Tibial artery (tissue), 4 donors: ENCODE measurements around the gene TMEM9.

ENCODE experiments used
- DNase-seq, 2 donors: peaks; one replicate each; pipeline ENCODE4 v3.0.0-alpha.2; 2019
- H3K27ac ChIP-seq, 2 donors: fragments of 200-600 bp; sonication (generic) in 1 of 2; 1 replicate in 1 of 2; 2 replicates in 1 of 2; pipeline ENCODE4 v1.5.1; 2018 to 2019; ENCODE audit warnings: mild to moderate bottlenecking in 1 of 2
- H3K27me3 ChIP-seq, 2 donors: fragments of 200-600 bp; sonication (generic) in 1 of 2; one replicate each; pipeline versions ENCODE4 v1.5.1 to v1.6.0; 2016 to 2019
- H3K36me3 ChIP-seq, 3 donors: fragments of 200-600 bp; sonication (generic) in 2 of 3; one replicate each; pipeline ENCODE4 v1.5.1; 2016 to 2019; ENCODE audit warnings: mild to moderate bottlenecking in 2 of 3
- H3K4me1 ChIP-seq, 4 donors: fragments of 200-600 bp; sonication (generic) in 2 of 4; 1 replicate in 3 of 4; 2 replicates in 1 of 4; pipeline ENCODE4 v1.5.1; 2016 to 2019
- H3K4me3 ChIP-seq, 2 donors: fragments of 200-600 bp; sonication (generic) in 1 of 2; 1 replicate in 1 of 2; 2 replicates in 1 of 2; pipeline ENCODE4 v1.5.1; 2018 to 2019; ENCODE audit warnings: mild to moderate bottlenecking in 2 of 2
- H3K9me3 ChIP-seq, 3 donors: fragments of 200-600 bp; sonication (generic) in 1 of 3; one replicate each; pipeline ENCODE4 v1.5.1; 2016 to 2019
- intact Hi-C: fragments of 100-400 bp; cut with DNase I; formaldehyde crosslinking; loops from one replicate; pipeline ENCODE4 v1.15.0; 2023; ENCODE audit warnings: low total_unique reads
- TF ChIP-seq, protein P1 (sequence below), 2 experiments: fragments of 200-600 bp in 1 of 2; fragments of 450-650 bp in 1 of 2; IDR thresholded peaks; one replicate each; pipeline ENCODE4 v1.5.1; 2017 to 2019; ENCODE audit warnings: antibody characterized with exemption in 2 of 2, mild to moderate bottlenecking in 1 of 2, moderate library complexity in 1 of 2

The TMEM9 gene

DNA sequence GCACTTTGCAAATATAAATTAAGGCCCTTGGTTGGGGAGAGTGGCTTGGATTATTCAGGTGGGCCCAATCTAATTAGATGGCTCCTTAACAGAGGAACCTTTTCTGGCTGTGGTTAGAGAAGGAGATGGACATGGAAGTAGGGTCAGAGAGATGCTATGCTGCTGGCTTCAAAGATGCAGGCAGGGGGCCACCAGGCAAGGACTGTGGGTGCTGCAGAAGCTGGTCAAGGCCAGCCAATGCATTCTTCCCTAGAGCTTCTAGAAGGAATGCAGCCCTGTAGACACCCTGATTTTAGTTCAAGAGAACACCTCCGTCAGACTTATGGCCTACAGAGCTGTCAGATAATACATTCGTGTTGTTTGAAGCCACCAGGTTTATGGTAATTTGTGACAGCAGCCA, 3.7 kb upstream of the TMEM9 start:
- Histone ChIP-seq H3K36me3 (no peaks in the 10 kb centered on the region), H3K4me3 (no peak overlapping the region), H3K4me1 (peaks cover 4 to 13% (median 13%) of the 10 kb centered on the region in 4 donors), H3K27me3 (peaks cover 0 to 18% of the 10 kb centered on the region in 2 donors), H3K9me3 (no peaks in the 10 kb centered on the region), H3K27ac (no peak overlapping the region)
- intact Hi-C loops, result no loop called here
- TF ChIP-seq, protein P1, sequence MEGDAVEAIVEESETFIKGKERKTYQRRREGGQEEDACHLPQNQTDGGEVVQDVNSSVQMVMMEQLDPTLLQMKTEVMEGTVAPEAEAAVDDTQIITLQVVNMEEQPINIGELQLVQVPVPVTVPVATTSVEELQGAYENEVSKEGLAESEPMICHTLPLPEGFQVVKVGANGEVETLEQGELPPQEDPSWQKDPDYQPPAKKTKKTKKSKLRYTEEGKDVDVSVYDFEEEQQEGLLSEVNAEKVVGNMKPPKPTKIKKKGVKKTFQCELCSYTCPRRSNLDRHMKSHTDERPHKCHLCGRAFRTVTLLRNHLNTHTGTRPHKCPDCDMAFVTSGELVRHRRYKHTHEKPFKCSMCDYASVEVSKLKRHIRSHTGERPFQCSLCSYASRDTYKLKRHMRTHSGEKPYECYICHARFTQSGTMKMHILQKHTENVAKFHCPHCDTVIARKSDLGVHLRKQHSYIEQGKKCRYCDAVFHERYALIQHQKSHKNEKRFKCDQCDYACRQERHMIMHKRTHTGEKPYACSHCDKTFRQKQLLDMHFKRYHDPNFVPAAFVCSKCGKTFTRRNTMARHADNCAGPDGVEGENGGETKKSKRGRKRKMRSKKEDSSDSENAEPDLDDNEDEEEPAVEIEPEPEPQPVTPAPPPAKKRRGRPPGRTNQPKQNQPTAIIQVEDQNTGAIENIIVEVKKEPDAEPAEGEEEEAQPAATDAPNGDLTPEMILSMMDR (IDR thresholded peaks at IDR 0.05), result no peak
- no peak for DNase-seq

DNA sequence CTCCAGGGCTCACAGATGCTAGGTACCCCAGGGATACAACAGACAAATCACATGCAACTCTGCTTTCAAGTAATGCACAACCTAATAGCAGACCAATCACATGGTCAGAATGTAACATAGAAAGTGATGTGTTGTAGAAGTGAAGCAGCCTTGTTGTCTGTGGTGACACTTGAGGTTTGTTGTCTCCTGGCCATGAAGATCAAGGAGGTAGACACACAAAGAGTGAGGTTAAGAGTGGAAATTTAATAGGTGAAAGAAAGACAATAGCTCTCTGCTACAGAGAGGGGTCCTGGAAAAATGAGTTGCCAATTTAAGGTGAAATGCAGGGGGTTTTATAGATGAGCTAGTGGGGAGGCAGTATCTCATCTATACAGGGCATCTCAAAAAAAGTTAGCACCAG, 2.5 kb upstream of the TMEM9 start:
- TF ChIP-seq, protein P1 (IDR thresholded peaks at IDR 0.05), result no peak
- intact Hi-C loops, result no loop called here

DNA sequence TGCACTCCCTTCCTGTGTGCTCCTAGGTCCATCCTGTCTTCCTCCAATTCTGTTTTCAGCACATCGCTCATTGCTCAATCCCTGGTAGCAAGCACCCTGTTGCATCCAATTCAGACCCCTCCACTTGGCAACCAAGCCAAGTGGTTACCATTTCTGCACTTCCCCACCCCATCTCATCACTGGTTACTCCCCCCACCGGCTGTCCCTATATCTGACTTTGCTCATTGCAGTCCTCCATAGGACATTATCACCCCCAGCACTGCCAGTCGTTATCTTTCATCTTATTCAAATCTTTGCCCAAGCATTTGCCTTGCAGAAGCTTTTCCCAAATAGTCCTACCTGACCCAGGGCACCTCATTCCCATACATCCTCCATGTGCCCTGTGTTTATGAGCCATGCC, 2.1 kb upstream of the TMEM9 start:
- Histone ChIP-seq H3K27me3 (peaks cover 0 to 18% of the 10 kb centered on the region in 2 donors), H3K4me3 (no peak overlapping the region), H3K27ac (no peak overlapping the region), H3K9me3 (no peaks in the 10 kb centered on the region), H3K36me3 (peaks cover 3 to 4% (median 4%) of the 10 kb centered on the region in 3 donors), H3K4me1 (peaks cover 4 to 19% (median 16%) of the 10 kb centered on the region in 4 donors)
- DNase-seq, result no peak
- TF ChIP-seq, protein P1 (IDR thresholded peaks at IDR 0.05), result no peak
- intact Hi-C loops, result no loop called here

More for the DNA sequence above, 2.5 kb upstream of the TMEM9 start:
- Histone ChIP-seq H3K4me1 (peaks cover 4 to 19% (median 16%) of the 10 kb centered on the region in 4 donors), H3K4me3 (no peak overlapping the region), H3K27ac (no peak overlapping the region), H3K36me3 (no peaks in the 10 kb centered on the region), H3K9me3 (no peaks in the 10 kb centered on the region), H3K27me3 (peaks cover 0 to 18% of the 10 kb centered on the region in 2 donors)
- no peak for DNase-seq

DNA sequence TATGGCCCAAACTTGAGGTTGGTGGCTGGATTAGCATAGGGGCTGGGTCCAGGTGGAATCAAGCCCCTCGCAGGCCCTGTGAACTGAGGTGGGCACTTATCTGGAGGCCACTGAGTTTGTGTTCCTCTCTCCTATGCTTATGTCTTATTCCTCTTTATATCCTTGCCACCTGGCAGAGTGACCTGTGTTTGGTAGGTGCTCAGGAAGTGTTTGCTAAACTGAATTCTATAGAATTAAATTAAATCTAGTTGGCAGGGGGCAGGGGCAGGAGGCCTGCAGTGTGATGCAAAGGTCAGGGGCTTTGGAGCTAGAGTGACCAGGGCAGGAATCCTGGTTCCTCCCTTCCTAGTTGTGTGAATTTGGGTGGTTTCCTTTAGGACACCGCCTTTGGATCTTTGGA, 1.1 kb upstream of the TMEM9 start:
- Histone ChIP-seq H3K9me3 (no peaks in the 10 kb centered on the region), H3K36me3 (peaks cover 7 to 14% (median 12%) of the 10 kb centered on the region in 3 donors), H3K4me1 (peaks cover 4 to 19% (median 16%) of the 10 kb centered on the region in 4 donors), H3K27ac (peak overlapping the region in 1 of 2 donors; percentile 50), H3K4me3 (no peak overlapping the region), H3K27me3 (peaks cover 0 to 18% of the 10 kb centered on the region in 2 donors)
- TF ChIP-seq, protein P1 (IDR thresholded peaks at IDR 0.05), result no peak
- intact Hi-C loops, result no loop called here
- no peak for DNase-seq

DNA sequence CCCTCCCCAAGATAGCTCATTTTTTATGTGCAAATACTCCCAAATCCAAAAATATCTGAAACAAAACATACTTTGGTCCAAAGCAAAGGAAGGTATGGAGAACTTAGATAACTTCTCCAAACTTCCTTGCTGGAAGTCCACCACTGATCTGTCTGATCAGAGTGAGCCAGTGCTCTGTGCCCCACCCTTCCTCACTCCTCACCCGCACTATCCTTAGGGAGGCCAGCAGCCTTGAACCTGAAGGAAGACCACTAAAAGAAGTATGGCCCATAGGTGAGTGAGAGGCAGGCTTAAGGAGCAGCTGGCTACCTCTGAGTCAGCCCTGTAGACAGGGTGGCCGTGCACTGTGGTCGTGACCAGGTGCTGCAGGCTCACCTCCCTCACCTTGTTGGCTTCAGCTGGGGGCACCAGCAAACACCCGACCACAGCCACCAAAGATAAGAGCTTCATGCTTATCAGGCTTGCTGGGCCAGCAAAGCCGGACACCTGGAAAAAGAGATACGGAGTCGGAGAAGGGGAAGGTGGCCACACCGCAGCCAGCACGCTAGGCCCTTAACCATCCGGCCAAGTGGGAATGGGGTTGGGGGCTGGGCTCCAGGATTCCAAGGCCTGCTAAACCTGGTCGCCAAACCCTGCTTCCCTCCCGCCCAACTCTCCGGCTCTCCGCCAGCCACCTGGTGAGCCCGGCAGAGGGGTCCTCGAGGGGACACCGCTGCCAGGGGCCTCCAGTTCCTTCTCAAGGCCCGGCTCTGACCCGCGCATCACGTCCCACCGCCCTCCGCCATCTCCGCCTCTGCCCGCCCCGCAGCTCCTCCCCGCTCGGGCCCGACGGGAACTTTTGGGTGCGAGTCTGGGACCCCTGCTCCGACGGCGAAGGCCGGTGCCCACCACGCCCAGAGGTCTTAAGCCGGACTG, 543 bp downstream of the TMEM9 start:
- TF ChIP-seq, protein P1 (IDR thresholded peaks at IDR 0.05), result no peak
- H3K36me3 ChIP-seq, result peaks cover 11 to 29% (median 23%) of the 10 kb centered on the region in 3 donors
- peak in 1 of 2 donors; percentile 36 for DNase-seq
- peaks cover 4 to 19% (median 16%) of the 10 kb centered on the region in 4 donors for H3K4me1 ChIP-seq
- H3K27me3 ChIP-seq, result peaks cover 0 to 12% of the 10 kb centered on the region in 2 donors
- H3K4me3 ChIP-seq, result peak overlapping the region; percentile 70 to 79
- H3K27ac ChIP-seq, result peak overlapping the region; percentile 50 to 70
- intact Hi-C loops, result no loop called here
- H3K9me3 ChIP-seq, result no peaks in the 10 kb centered on the region
